GM18873 (cell line): ENCODE results near the gene CLEC20A.

Experiments
- ATAC-seq: cut with Tn5 transposase; IDR thresholded peaks from one replicate; pipeline ENCODE4 v1.9.1; 2021; ENCODE audit warnings: mild to moderate bottlenecking, moderate library complexity, moderate number of reproducible peaks; ENCODE audit not compliant: unreplicated experiment, low FRiP score

Gene CLEC20A

GRCh38 chr1:178483251-178483957 is 13.4 kb downstream of the CLEC20A start:
- ATAC-seq, result no peak

GRCh38 chr1:178477841-178478240 is 18.9 kb downstream of the CLEC20A start:
- ATAC-seq, result no peak

- ATAC-seq, result no peak
Measured at GRCh38 chr1:178477373-178477772, 19.4 kb downstream of the CLEC20A start.

GRCh38 chr1:178472531-178472930 is 24.2 kb downstream of the CLEC20A start:
- no peak for ATAC-seq

GRCh38 chr1:178470411-178470960 is 26.3 kb downstream of the CLEC20A start:
- no peak for ATAC-seq

- ATAC-seq, result no peak
Measured at GRCh38 chr1:178467837-178468236, 28.9 kb downstream of the CLEC20A start.

GRCh38 chr1:178465011-178465410 is 31.8 kb downstream of the CLEC20A start:
- no peak for ATAC-seq

- ATAC-seq, result no peak
Measured at GRCh38 chr1:178464566-178464965, 32.2 kb downstream of the CLEC20A start.

GRCh38 chr1:178464141-178464540 is 32.6 kb downstream of the CLEC20A start:
- no peak for ATAC-seq

- no peak for ATAC-seq
Measured at GRCh38 chr1:178461701-178462100, 35.1 kb downstream of the CLEC20A start.

- ATAC-seq, result no peak
Measured at GRCh38 chr1:178461104-178461503, 35.7 kb downstream of the CLEC20A start.

- ATAC-seq, result no peak
Measured at GRCh38 chr1:178458203-178458602, 38.6 kb downstream of the CLEC20A start.

GRCh38 chr1:178457651-178458050 is 39.1 kb downstream of the CLEC20A start:
- no peak for ATAC-seq

GRCh38 chr1:178456472-178456871 is 40.3 kb downstream of the CLEC20A start:
- ATAC-seq, result no peak

GRCh38 chr1:178452013-178452412 is 44.8 kb downstream of the CLEC20A start:
- ATAC-seq, result no peak

GRCh38 chr1:178451529-178451928 is 45.2 kb downstream of the CLEC20A start:
- ATAC-seq, result no peak

GRCh38 chr1:178450871-178451270 is 45.9 kb downstream of the CLEC20A start:
- ATAC-seq, result no peak

GRCh38 chr1:178442925-178443324 is 53.8 kb downstream of the CLEC20A start:
- no peak for ATAC-seq

- no peak for ATAC-seq
Measured at GRCh38 chr1:178438432-178438831, 58.3 kb downstream of the CLEC20A start.

GRCh38 chr1:178436899-178437298 is 59.9 kb downstream of the CLEC20A start:
- ATAC-seq, result no peak

- ATAC-seq, result no peak
Measured at GRCh38 chr1:178434899-178435435, 61.8 kb downstream of the CLEC20A start.

GRCh38 chr1:178434360-178434759 is 62.4 kb downstream of the CLEC20A start:
- ATAC-seq, result no peak
